T-cell (primary cell): ENCODE results near the gene SPRED1. TPM values are rescaled to one million over a fixed set of nuclear protein-coding genes. Genes with fewer than 3 reads are reported as not detected.

ENCODE experiments used
- ATAC-seq, 4 experiments: fragments of 200-7000 bp in 3 of 4; fragments of 150-1000 bp in 1 of 4; cut with Tn5 transposase; replicated peaks in 1 of 4; 1 replicate in 3 of 4; 2 replicates in 1 of 4; pipeline ENCODE4 v1.10.0; 2021; ENCODE audit warnings: moderate library complexity in 3 of 4, mild to moderate bottlenecking in 2 of 4, moderate number of reproducible peaks in 1 of 4
- CTCF ChIA-PET, 2 donors: fragments of 300-600 bp; sonication (Branson Sonifier 250); formaldehyde crosslinking; loops; one replicate each; lab custom pipeline; 2022; ENCODE audit warnings: antibody characterized with exemption in 2 of 2; lab: Charles Lee
- POLR2A ChIA-PET, 2 donors: fragments of 300-600 bp; sonication (Branson Sonifier 250); formaldehyde crosslinking; loops; one replicate each; lab custom pipeline; 2022; ENCODE audit warnings: antibody characterized with exemption in 2 of 2; lab: Charles Lee
- DNase-seq, 35 experiments: peaks; one replicate each; pipeline versions ENCODE4 v3.0.0 to v3.0.0-alpha.2; 2013 to 2023
- H3K27ac ChIP-seq: one replicate; pipeline ENCODE4 v1.5.1; 2013; ENCODE audit warnings: low read length
- H3K27me3 ChIP-seq, 2 experiments: replicated peaks in 1 of 2; 1 replicate in 1 of 2; 2 replicates in 1 of 2; pipeline versions ENCODE4 v1.6.1 to v1.7.0; 2013; ENCODE audit warnings: low read length in 1 of 2, mixed read lengths in 1 of 2; ENCODE audit not compliant: control insufficient read depth in 2 of 2, insufficient read depth in 2 of 2; ENCODE audit errors: extremely low read depth in 1 of 2
- H3K36me3 ChIP-seq, 2 donors: 1 replicate in 1 of 2; 2 replicates in 1 of 2; pipeline versions ENCODE4 v1.6.1 to v1.7.0; 2013; ENCODE audit warnings: low read length in 1 of 2; ENCODE audit not compliant: control insufficient read depth in 2 of 2, insufficient read depth in 1 of 2; ENCODE audit errors: extremely low read depth in 1 of 2
- H3K4me1 ChIP-seq, 2 experiments: 1 replicate in 1 of 2; 2 replicates in 1 of 2; pipeline versions ENCODE4 v1.6.1 to v1.7.0; 2013; ENCODE audit warnings: low read length in 2 of 2, mixed read lengths in 1 of 2; ENCODE audit not compliant: insufficient read depth in 2 of 2, control insufficient read depth in 1 of 2; ENCODE audit errors: extremely low read depth in 1 of 2
- H3K4me3 ChIP-seq, 2 donors: 1 replicate in 1 of 2; 2 replicates in 1 of 2; pipeline versions ENCODE4 v1.5.1 to v1.7.0; 2013; ENCODE audit warnings: mild to moderate bottlenecking in 2 of 2, low read length in 1 of 2, moderate library complexity in 1 of 2; ENCODE audit not compliant: control insufficient read depth in 1 of 2; ENCODE audit errors: extremely low read depth in 1 of 2
- H3K9me3 ChIP-seq: 2 replicates; pipeline ENCODE4 v1.7.0; 2013
- H3K27ac Mint-ChIP-seq, 2 donors: one replicate each; pipeline ENCODE4 v1.8.0; 2020 to 2021; ENCODE audit warnings: mild to moderate bottlenecking in 2 of 2, mixed read lengths in 2 of 2
- H3K27me3 Mint-ChIP-seq, 2 donors: one replicate each; pipeline ENCODE4 v1.8.0; 2021 to 2022; ENCODE audit warnings: mixed read lengths in 2 of 2
- H3K36me3 Mint-ChIP-seq: one replicate; pipeline ENCODE4 v1.8.0; 2021; ENCODE audit warnings: mixed read lengths
- H3K4me1 Mint-ChIP-seq, 3 donors: one replicate each; pipeline ENCODE4 v1.8.0; 2020 to 2022; ENCODE audit warnings: mixed read lengths in 3 of 3, mild to moderate bottlenecking in 1 of 3
- H3K4me3 Mint-ChIP-seq, 3 donors: one replicate each; pipeline ENCODE4 v1.8.0; 2020 to 2022; ENCODE audit warnings: mild to moderate bottlenecking in 3 of 3, mixed read lengths in 3 of 3, moderate library complexity in 3 of 3
- H3K9me3 Mint-ChIP-seq, 3 donors: one replicate each; pipeline ENCODE4 v1.8.0; 2020 to 2022; ENCODE audit warnings: mixed read lengths in 3 of 3
- WGBS: methylation state at CpG from one replicate; pipeline ENCODE4 v1.1.5; 2013; ENCODE audit warnings: missing lambda C conversion rate; ENCODE audit not compliant: insufficient coverage; 5-methylcytosine and 5-hydroxymethylcytosine counted together
- total RNA-seq, 35 experiments: library from RNA in 6 of 35; stranded (reverse) in 6 of 35; fragments of 120-200 nt in 1 of 35; gene quantifications; one replicate each; pipeline versions ENCODE4 v1.2.1 to v1.2.4 and lab custom pipeline; 2013 to 2026

The SPRED1 gene
- total RNA-seq, 5 donors from 2014 or later (not counting 1 experiment from before 2014, with no cell fraction given), result 0.13 to 0.72 (median 0.39) TPM

- Mint-ChIP-seq H3K36me3 (no peaks in the 10 kb centered on the region), H3K27me3 (peaks cover 36 to 40% of the 10 kb centered on the region in 2 donors), H3K9me3 (no peaks in the 10 kb centered on the region), H3K27ac (no peak overlapping the region), H3K4me1 (no peaks in the 10 kb centered on the region), H3K4me3 (no peak overlapping the region)
- no peak overlapping the region for H3K27ac ChIP-seq
- CTCF ChIA-PET, result no interaction called here
- ATAC-seq, result no peak
- no peak for DNase-seq
- no peak overlapping the region for H3K4me3 ChIP-seq
- H3K9me3 ChIP-seq, result no peaks in the 10 kb centered on the region
- H3K36me3 ChIP-seq, result no peaks in the 10 kb centered on the region
- H3K27me3 ChIP-seq, result peaks cover 0 to 6% of the 10 kb centered on the region in 2 experiments
- WGBS, result 83% methylated on average over 2 of the region's 2 CpGs
- POLR2A ChIA-PET, result no interaction called here
- H3K4me1 ChIP-seq, result no peaks in the 10 kb centered on the region
Measured at GRCh38 chr15:38367476-38367875, 114.8 kb downstream of the SPRED1 start.

GRCh38 chr15:38369936-38370478, 117.4 kb downstream of the SPRED1 start:
- Mint-ChIP-seq H3K9me3 (peaks cover 0 to 3% (median 0%) of the 10 kb centered on the region in 3 donors), H3K36me3 (no peaks in the 10 kb centered on the region), H3K4me3 (no peak overlapping the region), H3K4me1 (no peaks in the 10 kb centered on the region), H3K27me3 (peaks cover 27 to 37% of the 10 kb centered on the region in 2 donors), H3K27ac (no peak overlapping the region)
- no peaks in the 10 kb centered on the region for H3K4me1 ChIP-seq
- POLR2A ChIA-PET, result no interaction called here
- no peaks in the 10 kb centered on the region for H3K36me3 ChIP-seq
- ATAC-seq (no peak), DNase-seq (no peak)
- H3K9me3 ChIP-seq, result no peaks in the 10 kb centered on the region
- H3K27me3 ChIP-seq, result peaks cover 0 to 5% of the 10 kb centered on the region in 2 experiments
- H3K27ac ChIP-seq, result no peak overlapping the region
- CTCF ChIA-PET, result no interaction called here
- 100% methylated on average over 1 of the region's 4 CpGs for WGBS
- no peak overlapping the region for H3K4me3 ChIP-seq

GRCh38 chr15:38373016-38373415, 120.4 kb downstream of the SPRED1 start:
- H3K9me3 Mint-ChIP-seq, result peaks cover 0 to 3% (median 0%) of the 10 kb centered on the region in 3 donors
- no peaks in the 10 kb centered on the region for H3K36me3 ChIP-seq
- no peaks in the 10 kb centered on the region for H3K9me3 ChIP-seq
- no peak overlapping the region for H3K4me3 ChIP-seq
- no peaks in the 10 kb centered on the region for H3K4me1 ChIP-seq
- no CpG with 5 or more reads among the region's 4 CpGs for WGBS
- DNase-seq, result no peak
- H3K36me3 Mint-ChIP-seq, result no peaks in the 10 kb centered on the region
- H3K27ac ChIP-seq, result no peak overlapping the region
- peaks cover 0 to 3% of the 10 kb centered on the region in 2 experiments for H3K27me3 ChIP-seq
- CTCF ChIA-PET, result no interaction called here
- H3K4me1 Mint-ChIP-seq, result no peaks in the 10 kb centered on the region
- no peak for ATAC-seq
- POLR2A ChIA-PET, result no interaction called here
- peaks cover 23 to 30% of the 10 kb centered on the region in 2 donors for H3K27me3 Mint-ChIP-seq
- no peak overlapping the region for H3K4me3 Mint-ChIP-seq
- H3K27ac Mint-ChIP-seq, result no peak overlapping the region

- H3K36me3 Mint-ChIP-seq, result no peaks in the 10 kb centered on the region
Measured at GRCh38 chr15:38374029-38374428, 121.4 kb downstream of the SPRED1 start.

GRCh38 chr15:38374556-38374955, 121.9 kb downstream of the SPRED1 start:
- peaks cover 0 to 3% (median 0%) of the 10 kb centered on the region in 3 donors for H3K9me3 Mint-ChIP-seq
- ChIA-PET CTCF (no interaction called here), POLR2A (no interaction called here)
- no peak overlapping the region for H3K4me3 ChIP-seq
- H3K27me3 Mint-ChIP-seq, result peaks cover 31 to 34% of the 10 kb centered on the region in 2 donors
- no peak overlapping the region for H3K27ac Mint-ChIP-seq
- H3K4me1 ChIP-seq, result no peaks in the 10 kb centered on the region
- peaks cover 0 to 9% of the 10 kb centered on the region in 2 experiments for H3K27me3 ChIP-seq
- no peak overlapping the region for H3K4me3 Mint-ChIP-seq
- H3K9me3 ChIP-seq, result no peaks in the 10 kb centered on the region
- no peaks in the 10 kb centered on the region for H3K36me3 Mint-ChIP-seq
- no peak overlapping the region for H3K27ac ChIP-seq
- ATAC-seq (no peak), DNase-seq (no peak)
- H3K36me3 ChIP-seq, result no peaks in the 10 kb centered on the region
- 77% methylated on average over 4 of the region's 4 CpGs for WGBS
- no peaks in the 10 kb centered on the region for H3K4me1 Mint-ChIP-seq

More at GRCh38 chr15:38374029-38374428, 121.4 kb downstream of the SPRED1 start:
- no peak for DNase-seq
- Histone ChIP-seq H3K27ac (no peak overlapping the region), H3K9me3 (no peaks in the 10 kb centered on the region), H3K4me3 (no peak overlapping the region), H3K36me3 (no peaks in the 10 kb centered on the region), H3K4me1 (no peaks in the 10 kb centered on the region), H3K27me3 (peaks cover 0 to 9% of the 10 kb centered on the region in 2 experiments)
- Mint-ChIP-seq H3K4me1 (no peaks in the 10 kb centered on the region), H3K9me3 (peaks cover 0 to 3% (median 0%) of the 10 kb centered on the region in 3 donors), H3K27ac (no peak overlapping the region), H3K4me3 (no peak overlapping the region), H3K27me3 (peaks cover 27 to 29% of the 10 kb centered on the region in 2 donors)
- ChIA-PET POLR2A (no interaction called here), CTCF (no interaction called here)
- ATAC-seq, result no peak

GRCh38 chr15:38376081-38376480, 123.4 kb downstream of the SPRED1 start:
- Histone ChIP-seq H3K9me3 (no peaks in the 10 kb centered on the region), H3K4me3 (no peak overlapping the region), H3K27me3 (peaks cover 0 to 12% of the 10 kb centered on the region in 2 experiments), H3K4me1 (no peaks in the 10 kb centered on the region), H3K27ac (no peak overlapping the region), H3K36me3 (no peaks in the 10 kb centered on the region)
- H3K9me3 Mint-ChIP-seq, result peaks cover 0 to 3% (median 0%) of the 10 kb centered on the region in 3 donors
- H3K36me3 Mint-ChIP-seq, result no peaks in the 10 kb centered on the region
- DNase-seq (no peak), ATAC-seq (no peak)
- no peak overlapping the region for H3K4me3 Mint-ChIP-seq
- H3K4me1 Mint-ChIP-seq, result no peaks in the 10 kb centered on the region
- CTCF ChIA-PET, result no interaction called here
- H3K27me3 Mint-ChIP-seq, result peaks cover 40 to 46% of the 10 kb centered on the region in 2 donors
- no peak overlapping the region for H3K27ac Mint-ChIP-seq
- no CpG with 5 or more reads among the region's 2 CpGs for WGBS
- POLR2A ChIA-PET, result no interaction called here
